NCI-H2029 treated with DMSO at 0.1 percent for 48 hours (cell line): ENCODE measurements around the gene SLC22A17.

Experiments
- DNase-seq: peaks from one replicate; lab custom pipeline; 2025; lab: John Stamatoyannopoulos, UW

SLC22A17 gene

GRCh38 chr14:23307687-23308644, 44.7 kb downstream of the SLC22A17 start:
- no peak for DNase-seq

DNA sequence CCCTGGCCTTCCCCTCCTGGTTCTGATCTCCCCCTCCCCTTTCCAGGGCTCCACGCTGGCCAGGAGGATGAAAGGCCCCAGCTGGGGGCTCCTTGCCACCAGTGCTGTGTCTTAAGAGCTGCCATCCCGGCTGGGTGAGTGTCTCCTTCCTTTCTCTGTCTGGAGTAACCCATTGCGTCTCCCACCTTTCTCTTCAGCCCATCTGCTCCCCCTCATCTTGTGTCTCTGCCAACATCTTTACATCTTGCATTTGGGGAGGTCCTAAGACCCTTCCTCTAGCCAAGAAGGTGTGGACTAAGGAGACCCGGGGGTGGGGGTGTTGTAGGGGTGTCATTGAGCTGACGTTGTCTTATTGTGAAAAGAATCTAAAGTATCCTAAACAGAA, 45.5 kb downstream of the SLC22A17 start:
- DNase-seq: no peak

- peak; percentile 100 for DNase-seq
Measured at GRCh38 chr14:23306412-23307145, 46.1 kb downstream of the SLC22A17 start, which contains the start of gene BCL2L2. BCL2L2 (plus strand) TSS chr14:23306833; CDS start chr14:23307768, 935 bp downstream.

- DNase-seq: peak; percentile 99
Measured at GRCh38 chr14:23302290-23303225, 50.1 kb downstream of the SLC22A17 start, which contains the start of gene PPP1R3E. PPP1R3E (minus strand) TSS chr14:23302859; CDS start chr14:23302576, 283 bp downstream.

- DNase-seq: no peak
Measured at GRCh38 chr14:23301969-23302289, 50.8 kb downstream of the SLC22A17 start.

DNA sequence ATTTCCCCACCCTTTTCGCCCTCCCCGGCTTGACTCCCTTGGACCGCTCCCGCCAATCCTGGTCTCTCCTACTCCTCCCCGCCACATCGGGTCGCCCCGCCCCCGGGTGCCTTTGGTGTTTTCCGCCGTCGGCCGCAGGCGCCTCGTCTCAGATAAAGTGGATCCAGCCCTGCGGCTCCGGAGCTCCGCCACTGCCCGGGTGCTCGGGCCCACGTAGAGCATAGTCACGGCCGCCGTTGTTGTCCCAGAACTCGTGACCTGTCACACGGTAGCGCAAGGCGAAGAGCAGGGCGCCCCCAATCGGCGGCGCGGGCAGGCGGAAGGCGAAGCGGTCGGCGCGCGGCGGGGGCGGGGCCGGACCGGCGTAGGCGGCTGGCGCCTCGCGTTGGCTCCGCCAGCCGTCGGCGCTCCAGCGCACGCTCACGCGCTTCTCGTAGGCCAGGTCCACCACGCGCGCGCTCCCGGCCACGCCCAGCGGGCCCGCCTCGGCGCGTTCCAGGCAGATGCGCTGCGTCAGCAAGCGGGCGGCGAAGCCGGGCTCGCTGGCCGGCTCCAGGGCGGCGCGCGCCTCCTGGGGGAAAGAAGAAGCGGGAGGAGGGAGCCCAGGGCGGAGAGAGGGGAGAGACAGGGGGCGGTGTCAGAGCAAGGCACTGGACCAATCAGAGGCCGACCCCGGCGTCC, 51.3 kb downstream of the SLC22A17 start:
- peak; percentile 100 for DNase-seq

DNA sequence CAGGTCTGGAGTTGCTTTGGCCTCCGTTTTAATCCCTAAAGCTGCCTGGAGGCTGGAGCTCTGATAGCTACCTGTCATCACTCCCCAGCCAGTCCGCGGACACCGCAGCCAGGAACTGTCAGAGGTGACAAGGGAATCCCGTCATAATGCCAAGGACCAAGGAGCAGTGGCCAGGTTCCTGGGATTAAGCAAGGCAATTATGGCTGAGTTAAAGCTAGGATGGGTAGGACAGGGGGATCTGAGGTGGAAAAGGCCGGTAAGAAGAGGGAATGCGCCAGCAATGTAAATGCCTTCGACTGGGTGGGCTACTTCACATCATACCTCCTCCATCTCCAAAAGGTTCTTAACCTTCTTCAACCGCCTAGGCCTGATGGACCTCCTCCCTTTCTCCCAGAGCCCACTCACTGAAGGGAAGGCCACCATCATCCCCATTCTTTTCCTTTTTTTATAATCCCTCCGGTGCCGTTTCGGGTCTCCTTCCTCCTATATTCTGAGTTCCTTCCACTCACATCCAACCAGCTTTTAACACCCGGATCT, 51.9 kb downstream of the SLC22A17 start:
- no peak for DNase-seq

DNA sequence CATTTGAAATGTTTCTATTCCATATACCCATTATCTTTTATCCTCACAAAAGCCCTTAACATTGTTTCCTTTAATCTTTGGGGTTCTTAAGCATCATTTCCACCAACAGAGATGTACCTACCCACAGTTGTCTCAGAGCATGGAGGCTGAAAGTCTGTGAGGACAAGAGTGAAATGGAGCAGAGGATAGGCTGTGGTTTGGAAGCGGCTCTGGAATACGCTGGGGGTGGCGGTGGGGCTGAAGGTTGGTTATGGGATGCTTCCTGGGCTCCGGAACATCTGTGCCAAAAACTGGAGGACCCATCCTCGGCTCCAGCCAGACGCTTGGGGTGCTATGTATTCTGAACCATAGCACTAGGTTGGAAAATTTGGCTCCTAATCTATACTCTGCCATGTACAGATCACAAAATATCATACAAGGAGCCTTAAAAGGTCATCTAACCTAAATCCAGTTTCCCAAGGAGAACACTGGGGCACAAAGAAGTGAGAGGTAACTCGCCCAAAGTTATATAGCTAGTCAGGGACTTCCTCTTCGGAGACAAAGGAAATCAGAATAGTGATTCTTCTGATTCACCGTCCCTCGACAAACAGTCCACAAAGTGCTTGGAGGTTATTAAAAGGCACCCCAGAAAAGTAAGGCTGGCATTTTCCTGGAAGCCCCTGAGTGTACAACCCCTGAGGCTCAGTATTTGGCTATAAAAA, 52.6 kb downstream of the SLC22A17 start:
- DNase-seq: no peak

DNA sequence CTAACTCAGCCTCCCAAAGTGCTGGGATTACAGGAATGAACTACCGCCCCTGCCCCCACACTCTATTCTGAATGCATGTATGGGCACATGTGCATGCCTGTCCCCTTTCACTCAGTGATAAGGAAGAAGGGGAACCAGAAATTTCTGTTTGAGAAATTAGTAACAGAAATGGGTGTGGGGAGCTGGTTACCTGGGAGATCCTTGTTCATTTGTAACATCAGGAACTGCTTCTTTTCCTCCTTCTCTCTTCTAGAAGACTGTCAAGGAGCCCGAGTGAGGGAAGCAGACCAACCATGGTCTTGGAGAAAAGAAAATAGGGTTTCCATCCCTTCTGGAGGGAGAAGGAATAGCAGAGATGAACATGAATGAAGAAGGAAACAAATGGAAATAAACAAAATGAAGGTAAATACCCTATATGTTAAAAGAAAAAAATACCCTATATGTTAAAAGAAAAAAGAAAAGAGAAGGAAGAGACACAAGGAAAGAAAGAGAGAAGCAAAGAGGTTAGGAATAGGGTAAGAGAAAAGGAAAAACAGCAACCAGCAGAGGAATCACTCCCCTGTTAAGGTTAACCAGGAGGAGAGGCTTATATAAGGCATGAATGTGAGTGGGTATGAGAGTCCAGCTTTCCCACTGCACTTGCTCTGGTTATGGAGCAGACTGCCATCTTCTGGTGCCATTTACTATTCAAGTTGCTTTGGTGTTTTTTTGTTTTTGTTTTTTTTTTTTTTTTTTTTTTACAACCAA, 53.3 kb downstream of the SLC22A17 start:
- DNase-seq: no peak

- DNase-seq: no peak
Measured at GRCh38 chr14:23297611-23298277, 54.9 kb downstream of the SLC22A17 start.

GRCh38 chr14:23297096-23297495, 55.6 kb downstream of the SLC22A17 start:
- DNase-seq: no peak
